Fibroblast of villous mesenchyme (primary cell): ENCODE data around the gene PAPLN. TPM values are rescaled to one million over a fixed set of nuclear protein-coding genes. Genes with fewer than 3 reads are reported as not detected.

ENCODE experiments used
- DNase-seq: peaks from one replicate; pipeline ENCODE4 v3.0.0-alpha.2; 2010; ENCODE audit warnings: low read depth
- H3K4me3 ChIP-seq: 2 replicates; pipeline ENCODE4 v1.5.1; 2011; ENCODE audit warnings: low read depth, mild to moderate bottlenecking, low read length
- CTCF ChIP-seq: IDR thresholded peaks from 2 replicates; pipeline ENCODE4 v1.5.1; 2012; ENCODE audit warnings: low read depth, mild to moderate bottlenecking, low read length; ENCODE audit not compliant: insufficient read depth
- total RNA-seq: library from RNA; depleted of rRNA; stranded (reverse); fragments of >200 nt; gene quantifications from 2 replicates; pipeline ENCODE4 v1.2.3, GENCODE V29; 2012

Gene PAPLN
- total RNA-seq, 1 donor, result 4.3 TPM

- no peak for TF ChIP-seq CTCF
- no peak for DNase-seq
- no peak overlapping the region for H3K4me3 ChIP-seq
These were observed 27.0 kb downstream of the PAPLN start for GRCh38 chr14:73264080-73264884.

GRCh38 chr14:73264885-73265720, 27.8 kb downstream of the PAPLN start:
- H3K4me3 ChIP-seq, result no peak overlapping the region
- no peak for DNase-seq
- TF ChIP-seq CTCF, result no peak

DNA sequence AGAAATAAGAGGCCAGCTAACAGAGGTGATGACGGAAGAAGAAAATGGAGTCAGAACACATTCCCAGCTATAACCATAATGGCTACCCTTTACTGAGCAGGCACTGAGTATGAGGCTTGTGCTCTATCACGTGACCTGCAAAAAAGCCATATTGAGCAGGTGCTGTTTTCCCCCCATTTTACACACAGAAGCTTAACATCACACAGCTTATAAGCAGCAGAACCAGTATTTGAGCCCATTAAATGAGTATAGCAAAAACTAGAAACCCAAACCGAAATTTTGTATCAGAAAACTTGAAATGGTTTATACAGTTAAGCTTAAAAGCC, 28.4 kb downstream of the PAPLN start:
- no peak for DNase-seq
- no peak for TF ChIP-seq CTCF
- H3K4me3 ChIP-seq, result no peak overlapping the region

DNA sequence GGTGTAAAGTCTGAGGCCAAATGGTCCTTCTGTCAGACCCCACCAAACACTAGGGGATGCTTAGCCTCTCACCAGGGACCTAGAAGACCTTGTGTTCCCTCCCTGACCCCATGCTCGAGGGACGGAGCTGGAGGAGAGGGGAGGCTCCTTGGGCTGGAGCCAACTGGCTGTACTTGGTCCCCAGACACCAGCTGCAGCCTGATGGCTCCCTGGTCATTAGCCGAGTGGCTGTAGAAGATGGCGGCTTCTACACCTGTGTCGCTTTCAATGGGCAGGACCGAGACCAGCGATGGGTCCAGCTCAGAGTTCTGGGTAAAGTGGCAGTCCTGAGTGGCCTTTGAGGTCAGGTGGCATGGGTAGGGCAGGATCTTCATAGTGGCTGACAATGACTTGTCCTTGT, 29.0 kb downstream of the PAPLN start:
- DNase-seq, result no peak
- H3K4me3 ChIP-seq, result no peak overlapping the region
- no peak for TF ChIP-seq CTCF

- no peak for TF ChIP-seq CTCF
- no peak for DNase-seq
- no peak overlapping the region for H3K4me3 ChIP-seq
These were observed 30.2 kb downstream of the PAPLN start for GRCh38 chr14:73267474-73267873.

DNA sequence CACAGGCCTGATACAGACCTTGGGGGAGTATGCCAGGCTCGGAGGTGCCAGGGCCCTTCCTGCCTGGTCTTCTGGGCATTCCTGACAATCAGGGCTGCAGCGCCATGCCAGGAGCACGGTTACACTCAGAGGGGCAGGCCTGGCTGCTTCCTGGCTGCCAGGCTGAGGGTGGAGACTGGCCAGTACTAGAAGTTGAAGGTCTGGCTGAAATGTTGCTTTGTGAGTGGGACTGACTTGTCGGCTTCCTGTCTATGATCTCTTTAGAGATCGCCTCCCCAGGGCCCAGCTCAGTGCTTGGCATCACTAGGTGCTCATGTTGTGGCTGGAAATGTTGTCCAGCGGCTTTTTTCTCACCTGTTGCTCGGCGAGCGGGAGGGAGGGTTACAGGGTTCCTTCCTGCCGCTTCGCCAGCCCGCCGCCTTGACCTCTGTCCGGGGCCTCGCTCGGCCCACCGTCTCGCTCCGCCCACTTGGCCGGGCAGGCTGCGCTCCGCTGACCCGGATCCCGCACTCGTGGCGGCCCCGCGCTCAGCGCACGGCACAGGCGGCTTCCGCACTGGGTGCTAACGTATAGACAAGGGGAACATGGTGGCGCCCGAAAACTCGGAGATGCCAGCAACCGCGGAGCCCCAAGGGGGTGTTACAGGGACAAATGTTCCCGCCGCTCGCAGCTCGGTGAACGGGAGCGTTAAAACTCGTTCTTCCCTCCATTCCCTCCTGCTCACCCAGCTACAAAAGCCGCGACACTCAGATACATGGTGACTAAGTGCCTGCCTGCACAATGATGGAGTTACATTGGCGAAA, 32.6 kb downstream of the PAPLN start:
- H3K4me3 ChIP-seq, result peak overlapping the region; percentile 29
- no peak for TF ChIP-seq CTCF
- peak; percentile 39 for DNase-seq
